ENCODE measurements around the gene SLC25A15. TPM values are rescaled to one million over a fixed set of nuclear protein-coding genes. Genes with fewer than 3 reads are reported as not detected.

Gene SLC25A15
- total RNA-seq, 1 donor from 2014 or later = 14.6 TPM

GRCh38 chr13:40792284-40793051, 3.1 kb downstream of the SLC25A15 start:
- H3K27me3 ChIP-seq (ENCODE audit: control insufficient read depth in 3 of 3, insufficient read depth in 3 of 3, low read length in 3 of 3) = no peaks in the 10 kb centered on the region
- H3K4me3 ChIP-seq (ENCODE audit: low read length in 3 of 3) = no peak overlapping the region
- peaks cover 0 to 6% (median 0%) of the 10 kb centered on the region in 3 donors for H3K4me1 ChIP-seq (ENCODE audit: control insufficient read depth in 3 of 3, insufficient read depth in 3 of 3, low read length in 3 of 3)
- no peaks in the 10 kb centered on the region for H3K9me3 ChIP-seq (ENCODE audit: control insufficient read depth in 3 of 3, low read length in 3 of 3)
- no peak overlapping the region for H3K27ac ChIP-seq (ENCODE audit: low read depth, low read length)
- H3K9ac ChIP-seq (ENCODE audit: low read depth in 1 of 3, low read length in 3 of 3) = no peak overlapping the region
- peaks cover 7 to 16% (median 11%) of the 10 kb centered on the region in 3 donors for H3K36me3 ChIP-seq (ENCODE audit: control insufficient read depth in 3 of 3, insufficient read depth in 3 of 3, low read length in 3 of 3)

DNA sequence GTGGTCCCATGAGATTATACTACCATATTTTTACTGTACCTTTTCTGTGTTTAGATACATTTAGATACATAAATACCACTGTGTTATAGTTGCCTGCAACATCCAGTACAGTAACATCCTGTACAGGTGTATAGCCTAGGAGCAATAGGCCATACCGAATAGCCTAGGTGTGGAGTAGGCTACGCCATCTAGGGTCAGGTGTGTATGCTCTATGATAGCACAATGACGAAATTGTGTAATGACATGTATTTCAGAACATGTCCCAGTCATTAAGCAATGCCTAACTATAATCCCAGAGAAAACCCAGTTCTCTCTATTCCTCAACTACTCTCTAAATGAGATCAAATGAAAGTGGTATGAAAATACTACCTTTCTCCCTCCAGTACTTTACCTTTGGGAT, 3.9 kb downstream of the SLC25A15 start:
- H3K27me3 ChIP-seq (ENCODE audit: control insufficient read depth in 3 of 3, insufficient read depth in 3 of 3, low read length in 3 of 3) = no peaks in the 10 kb centered on the region
- no peak overlapping the region for H3K27ac ChIP-seq (ENCODE audit: low read depth, low read length)
- H3K9ac ChIP-seq (ENCODE audit: low read depth in 1 of 3, low read length in 3 of 3) = no peak overlapping the region
- H3K9me3 ChIP-seq (ENCODE audit: control insufficient read depth in 3 of 3, low read length in 3 of 3) = no peaks in the 10 kb centered on the region
- no peak overlapping the region for H3K4me3 ChIP-seq (ENCODE audit: low read length in 3 of 3)
- peaks cover 0 to 6% (median 0%) of the 10 kb centered on the region in 3 donors for H3K4me1 ChIP-seq (ENCODE audit: control insufficient read depth in 3 of 3, insufficient read depth in 3 of 3, low read length in 3 of 3)
- H3K36me3 ChIP-seq (ENCODE audit: control insufficient read depth in 3 of 3, insufficient read depth in 3 of 3, low read length in 3 of 3) = peaks cover 7 to 16% (median 11%) of the 10 kb centered on the region in 3 donors

DNA sequence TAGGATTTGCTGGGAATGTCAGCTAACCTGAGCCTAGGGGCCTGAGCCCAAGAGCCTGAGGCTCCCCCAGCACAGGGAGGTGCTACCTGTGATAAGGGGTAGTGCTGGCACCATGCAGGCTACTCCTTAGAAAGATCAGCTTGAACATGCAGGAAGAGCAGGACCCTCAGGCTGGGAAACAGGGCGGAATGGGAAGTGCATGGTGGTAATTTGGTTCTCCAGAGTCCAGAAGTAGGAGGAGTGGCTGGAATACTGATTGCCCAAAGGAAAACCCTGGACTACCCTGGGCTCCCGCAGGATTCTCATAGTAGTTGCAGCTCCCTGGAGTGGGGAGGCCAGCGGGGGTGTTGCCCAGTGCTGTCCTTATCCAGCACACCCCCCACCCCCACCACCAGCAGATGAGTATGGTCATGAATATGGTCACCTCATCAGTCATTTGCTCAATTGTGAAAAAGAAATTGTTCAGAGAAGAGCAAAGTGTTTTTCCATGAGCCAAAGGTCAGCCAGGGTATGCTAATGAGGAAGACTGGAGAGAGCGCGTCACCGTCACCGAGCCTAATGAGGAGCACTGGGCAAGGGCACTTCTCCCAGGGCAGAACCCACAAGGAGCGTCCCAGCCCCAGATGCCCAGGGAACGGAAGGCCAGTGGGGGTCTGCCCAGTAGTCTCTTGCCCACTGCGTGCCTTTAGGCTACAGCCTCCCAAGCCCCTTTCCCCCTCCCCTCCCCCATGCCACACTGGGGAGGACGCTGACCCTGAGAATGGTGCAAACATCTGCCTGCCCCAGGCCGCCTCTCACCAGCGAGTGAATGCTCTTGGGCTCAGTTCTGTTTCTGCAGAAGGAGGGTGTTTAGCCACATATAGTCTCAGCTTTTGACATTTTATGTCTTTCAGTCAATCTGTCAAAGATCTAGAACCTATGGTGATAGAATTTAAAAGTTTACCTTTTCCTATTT, 5.3 kb downstream of the SLC25A15 start:
- Histone ChIP-seq H3K36me3 (ENCODE audit: control insufficient read depth in 3 of 3, insufficient read depth in 3 of 3, low read length in 3 of 3) (peaks cover 13 to 28% (median 23%) of the 10 kb centered on the region in 3 donors), H3K4me3 (ENCODE audit: low read length in 3 of 3) (no peak overlapping the region), H3K27me3 (ENCODE audit: control insufficient read depth in 3 of 3, insufficient read depth in 3 of 3, low read length in 3 of 3) (no peaks in the 10 kb centered on the region), H3K9ac (ENCODE audit: low read depth in 1 of 3, low read length in 3 of 3) (no peak overlapping the region), H3K4me1 (ENCODE audit: control insufficient read depth in 3 of 3, insufficient read depth in 3 of 3, low read length in 3 of 3) (peaks cover 0 to 6% (median 0%) of the 10 kb centered on the region in 3 donors), H3K27ac (ENCODE audit: low read depth, low read length) (no peak overlapping the region), H3K9me3 (ENCODE audit: control insufficient read depth in 3 of 3, low read length in 3 of 3) (no peaks in the 10 kb centered on the region)

GRCh38 chr13:40796649-40797048, 7.2 kb downstream of the SLC25A15 start:
- Histone ChIP-seq H3K9me3 (ENCODE audit: control insufficient read depth in 3 of 3, low read length in 3 of 3) (no peaks in the 10 kb centered on the region), H3K36me3 (ENCODE audit: control insufficient read depth in 3 of 3, insufficient read depth in 3 of 3, low read length in 3 of 3) (peaks cover 20 to 37% (median 36%) of the 10 kb centered on the region in 3 donors), H3K4me3 (ENCODE audit: low read length in 3 of 3) (no peak overlapping the region), H3K9ac (ENCODE audit: low read depth in 1 of 3, low read length in 3 of 3) (no peak overlapping the region), H3K27me3 (ENCODE audit: control insufficient read depth in 3 of 3, insufficient read depth in 3 of 3, low read length in 3 of 3) (no peaks in the 10 kb centered on the region), H3K4me1 (ENCODE audit: control insufficient read depth in 3 of 3, insufficient read depth in 3 of 3, low read length in 3 of 3) (no peaks in the 10 kb centered on the region), H3K27ac (ENCODE audit: low read depth, low read length) (no peak overlapping the region)

DNA sequence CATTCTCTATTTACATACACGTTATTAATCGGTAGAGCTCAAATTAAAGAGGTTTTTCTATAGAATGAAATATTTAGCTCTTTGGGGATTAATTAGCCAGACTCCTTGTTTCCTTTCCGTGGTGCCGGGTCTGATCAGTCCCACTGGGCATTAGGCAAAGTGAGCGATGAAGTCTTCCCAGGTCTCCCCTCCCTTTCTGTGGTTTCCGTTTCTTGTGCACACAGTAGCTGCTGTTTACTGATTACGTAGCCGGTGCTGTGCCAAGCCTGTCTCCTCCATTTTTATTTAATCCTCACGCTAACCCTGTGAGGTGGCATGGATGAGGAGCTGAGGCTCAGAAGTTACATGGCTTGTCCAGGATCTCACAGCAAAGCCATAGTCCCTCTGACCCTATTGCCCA, 9.0 kb downstream of the SLC25A15 start:
- Histone ChIP-seq H3K4me1 (ENCODE audit: control insufficient read depth in 3 of 3, insufficient read depth in 3 of 3, low read length in 3 of 3) (no peaks in the 10 kb centered on the region), H3K36me3 (ENCODE audit: control insufficient read depth in 3 of 3, insufficient read depth in 3 of 3, low read length in 3 of 3) (peaks cover 25 to 36% (median 31%) of the 10 kb centered on the region in 3 donors), H3K27me3 (ENCODE audit: control insufficient read depth in 3 of 3, insufficient read depth in 3 of 3, low read length in 3 of 3) (no peaks in the 10 kb centered on the region), H3K4me3 (ENCODE audit: low read length in 3 of 3) (no peak overlapping the region), H3K9ac (ENCODE audit: low read depth in 1 of 3, low read length in 3 of 3) (no peak overlapping the region), H3K9me3 (ENCODE audit: control insufficient read depth in 3 of 3, low read length in 3 of 3) (no peaks in the 10 kb centered on the region), H3K27ac (ENCODE audit: low read depth, low read length) (no peak overlapping the region)

DNA sequence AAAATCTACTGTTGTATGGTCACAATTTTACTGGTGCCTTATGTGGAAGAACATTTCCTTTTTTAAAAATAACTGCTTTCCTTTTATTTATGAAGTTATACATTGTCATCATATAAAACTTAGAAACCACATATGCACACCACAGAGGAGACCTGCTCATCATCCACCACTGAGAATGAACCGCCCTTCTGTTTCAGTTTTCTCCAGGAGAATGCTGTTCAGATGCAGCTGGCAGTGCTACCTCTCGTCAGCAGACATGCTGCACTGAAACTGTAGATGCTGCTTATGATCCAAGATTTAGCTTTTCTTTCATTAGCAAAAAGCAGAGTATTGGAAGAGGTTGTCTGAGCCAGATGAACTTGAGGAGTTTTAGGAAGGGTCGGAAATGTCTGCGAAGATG, 10.1 kb downstream of the SLC25A15 start:
- no peak overlapping the region for H3K4me3 ChIP-seq (ENCODE audit: low read length in 3 of 3)
- no peaks in the 10 kb centered on the region for H3K4me1 ChIP-seq (ENCODE audit: control insufficient read depth in 3 of 3, insufficient read depth in 3 of 3, low read length in 3 of 3)
- no peaks in the 10 kb centered on the region for H3K9me3 ChIP-seq (ENCODE audit: control insufficient read depth in 3 of 3, low read length in 3 of 3)
- H3K9ac ChIP-seq (ENCODE audit: low read depth in 1 of 3, low read length in 3 of 3) = no peak overlapping the region
- H3K27ac ChIP-seq (ENCODE audit: low read depth, low read length) = no peak overlapping the region
- no peaks in the 10 kb centered on the region for H3K27me3 ChIP-seq (ENCODE audit: control insufficient read depth in 3 of 3, insufficient read depth in 3 of 3, low read length in 3 of 3)
- H3K36me3 ChIP-seq (ENCODE audit: control insufficient read depth in 3 of 3, insufficient read depth in 3 of 3, low read length in 3 of 3) = peaks cover 23 to 31% (median 26%) of the 10 kb centered on the region in 3 donors

- no peak overlapping the region for H3K27ac ChIP-seq (ENCODE audit: low read depth, low read length)
- no peaks in the 10 kb centered on the region for H3K4me1 ChIP-seq (ENCODE audit: control insufficient read depth in 3 of 3, insufficient read depth in 3 of 3, low read length in 3 of 3)
- peaks cover 22 to 36% (median 26%) of the 10 kb centered on the region in 3 donors for H3K36me3 ChIP-seq (ENCODE audit: control insufficient read depth in 3 of 3, insufficient read depth in 3 of 3, low read length in 3 of 3)
- no peak overlapping the region for H3K9ac ChIP-seq (ENCODE audit: low read depth in 1 of 3, low read length in 3 of 3)
- H3K4me3 ChIP-seq (ENCODE audit: low read length in 3 of 3) = no peak overlapping the region
- no peaks in the 10 kb centered on the region for H3K9me3 ChIP-seq (ENCODE audit: control insufficient read depth in 3 of 3, low read length in 3 of 3)
- no peaks in the 10 kb centered on the region for H3K27me3 ChIP-seq (ENCODE audit: control insufficient read depth in 3 of 3, insufficient read depth in 3 of 3, low read length in 3 of 3)
Observed at GRCh38 chr13:40800559-40800958, 11.1 kb downstream of the SLC25A15 start.

DNA sequence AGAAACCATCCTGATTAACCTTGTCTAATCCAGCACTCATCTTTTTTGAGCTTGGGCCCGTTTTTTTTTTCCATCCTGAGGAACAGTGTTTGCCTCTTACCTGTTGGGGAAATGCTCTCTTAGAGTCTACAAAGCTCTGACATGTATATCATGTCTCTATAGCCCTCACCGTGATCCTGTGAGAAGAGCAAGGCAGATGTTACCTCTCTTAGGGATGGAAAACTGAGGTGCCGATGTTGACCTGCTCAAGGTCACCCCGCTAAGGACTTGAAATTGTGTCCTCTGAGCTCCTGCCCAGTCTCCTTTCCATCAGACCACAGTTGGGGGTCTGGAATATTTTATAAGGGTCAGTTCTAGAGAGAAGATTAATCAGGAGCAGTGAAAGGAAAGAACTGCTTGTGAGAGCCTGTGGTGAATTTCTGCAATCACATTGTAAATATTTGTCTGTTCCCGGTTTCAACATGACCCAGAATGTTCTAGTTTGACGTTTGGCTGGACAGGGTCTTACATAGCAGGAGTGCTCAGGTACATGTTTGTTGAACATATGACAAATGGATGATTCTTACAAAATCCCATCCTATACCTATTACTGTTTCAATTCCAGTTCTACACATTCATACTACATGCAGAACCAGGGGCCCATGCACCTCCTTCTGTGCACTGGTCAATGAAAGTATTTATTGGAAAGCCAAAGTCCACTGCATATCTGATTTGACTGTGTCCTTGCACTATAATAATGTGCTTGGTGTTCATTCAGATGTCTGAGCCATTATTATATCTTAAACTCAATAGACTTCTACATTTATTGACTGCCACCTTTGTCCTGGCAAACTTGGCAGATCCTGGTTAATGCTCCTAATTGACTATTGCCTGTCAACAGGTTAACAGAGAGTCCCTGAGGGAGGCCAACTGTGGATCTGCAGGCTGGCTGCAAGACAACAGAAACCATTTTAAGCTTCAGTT, 12.1 kb downstream of the SLC25A15 start:
- H3K9me3 ChIP-seq (ENCODE audit: control insufficient read depth in 3 of 3, low read length in 3 of 3) = no peaks in the 10 kb centered on the region
- H3K27ac ChIP-seq (ENCODE audit: low read depth, low read length) = no peak overlapping the region
- H3K4me1 ChIP-seq (ENCODE audit: control insufficient read depth in 3 of 3, insufficient read depth in 3 of 3, low read length in 3 of 3) = no peaks in the 10 kb centered on the region
- H3K4me3 ChIP-seq (ENCODE audit: low read length in 3 of 3) = no peak overlapping the region
- H3K36me3 ChIP-seq (ENCODE audit: control insufficient read depth in 3 of 3, insufficient read depth in 3 of 3, low read length in 3 of 3) = peaks cover 21 to 36% (median 22%) of the 10 kb centered on the region in 3 donors
- H3K27me3 ChIP-seq (ENCODE audit: control insufficient read depth in 3 of 3, insufficient read depth in 3 of 3, low read length in 3 of 3) = no peaks in the 10 kb centered on the region
- H3K9ac ChIP-seq (ENCODE audit: low read depth in 1 of 3, low read length in 3 of 3) = no peak overlapping the region

GRCh38 chr13:40803316-40803715, 13.9 kb downstream of the SLC25A15 start:
- H3K36me3 ChIP-seq (ENCODE audit: control insufficient read depth in 3 of 3, insufficient read depth in 3 of 3, low read length in 3 of 3) = peaks cover 24 to 34% (median 26%) of the 10 kb centered on the region in 3 donors
- H3K27ac ChIP-seq (ENCODE audit: low read depth, low read length) = no peak overlapping the region

More at GRCh38 chr13:40803316-40803715, 13.9 kb downstream of the SLC25A15 start:
- H3K27me3 ChIP-seq (ENCODE audit: control insufficient read depth in 3 of 3, insufficient read depth in 3 of 3, low read length in 3 of 3) = no peaks in the 10 kb centered on the region
- no peaks in the 10 kb centered on the region for H3K4me1 ChIP-seq (ENCODE audit: control insufficient read depth in 3 of 3, insufficient read depth in 3 of 3, low read length in 3 of 3)
- H3K9me3 ChIP-seq (ENCODE audit: control insufficient read depth in 3 of 3, low read length in 3 of 3) = no peaks in the 10 kb centered on the region
- H3K9ac ChIP-seq (ENCODE audit: low read depth in 1 of 3, low read length in 3 of 3) = no peak overlapping the region
- no peak overlapping the region for H3K4me3 ChIP-seq (ENCODE audit: low read length in 3 of 3)
